Forelimb muscle (tissue), 1 donor: ENCODE results near the gene CASZ1. TPM values are rescaled to one million over a fixed set of nuclear protein-coding genes. Genes with fewer than 3 reads are reported as not detected.

Experiments used
- DNase-seq: peaks from one replicate; pipeline ENCODE4 v3.0.0-alpha.2; 2013; ENCODE audit warnings: low read depth
- polyA plus RNA-seq: library from polyadenylated mRNA; unstranded; fragments of 120-200 nt; gene quantifications from one replicate; pipeline ENCODE4 v1.2.1, GENCODE V29; 2013; ENCODE audit not compliant: insufficient read length

The CASZ1 gene
- polyA plus RNA-seq, 1 donor = 59.0 TPM

DNA sequence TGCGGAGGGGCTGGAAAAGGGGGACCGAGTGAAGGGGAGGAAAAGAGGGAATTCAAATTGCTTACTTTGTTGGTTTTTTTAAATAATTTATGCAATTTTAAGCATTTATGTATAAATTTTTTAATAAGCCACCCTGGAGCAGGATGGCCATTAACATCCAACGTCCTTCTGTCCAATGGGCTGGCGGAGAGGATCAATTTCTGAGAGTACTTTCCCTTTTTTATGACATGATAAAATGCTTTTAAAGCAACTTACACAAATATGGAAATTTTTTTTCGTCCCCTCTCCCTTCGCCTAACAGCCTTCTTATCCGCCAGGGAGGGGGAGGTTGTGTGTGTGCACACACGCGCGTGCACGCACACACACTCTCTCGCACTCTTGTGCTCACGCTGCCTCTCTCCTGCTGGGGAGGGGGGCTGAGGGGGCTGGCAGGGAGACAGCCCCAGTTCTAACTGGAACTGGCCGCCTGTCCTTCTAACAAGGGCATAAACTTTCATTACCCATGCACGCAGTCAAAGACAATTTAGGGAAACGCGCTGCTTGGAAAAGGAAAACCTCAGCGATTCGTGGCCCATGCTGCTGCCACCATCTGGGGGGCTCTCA lies 123.2 kb downstream of the CASZ1 start:
- DNase-seq = no peak

DNA sequence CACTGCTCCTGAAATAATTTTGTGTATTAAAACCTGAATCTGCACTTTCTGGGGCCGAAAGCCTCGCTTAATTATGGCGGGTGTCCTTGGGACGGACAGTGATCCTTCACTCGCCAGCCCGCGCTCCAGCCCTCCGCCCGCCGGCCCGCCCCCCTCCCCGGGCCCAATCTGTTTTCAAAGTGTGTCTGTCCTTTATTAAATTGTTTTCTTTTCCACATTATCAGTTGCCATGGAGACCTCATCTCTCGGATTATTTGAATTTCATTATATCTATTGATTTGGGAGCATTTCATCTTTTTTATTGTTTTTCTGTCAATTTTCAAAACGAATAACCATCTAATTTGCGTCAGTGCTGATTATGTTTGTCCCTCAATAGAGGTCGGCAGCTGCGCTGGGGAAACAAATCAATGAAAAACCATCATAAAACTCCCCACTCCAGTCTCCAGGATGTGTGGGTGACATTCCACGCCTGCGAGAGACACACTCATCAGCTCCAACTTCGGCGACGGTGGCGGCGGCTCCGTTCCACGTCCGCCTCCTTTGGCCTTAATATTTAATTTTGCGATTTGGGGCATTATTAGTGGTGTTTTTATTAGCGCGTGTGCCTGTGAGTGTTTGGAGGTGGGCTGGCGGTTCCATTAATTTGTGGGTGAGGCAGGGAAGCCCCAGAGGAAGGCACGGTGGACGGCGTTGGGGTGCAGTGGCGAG lies 123.9 kb downstream of the CASZ1 start:
- no peak for DNase-seq

DNA sequence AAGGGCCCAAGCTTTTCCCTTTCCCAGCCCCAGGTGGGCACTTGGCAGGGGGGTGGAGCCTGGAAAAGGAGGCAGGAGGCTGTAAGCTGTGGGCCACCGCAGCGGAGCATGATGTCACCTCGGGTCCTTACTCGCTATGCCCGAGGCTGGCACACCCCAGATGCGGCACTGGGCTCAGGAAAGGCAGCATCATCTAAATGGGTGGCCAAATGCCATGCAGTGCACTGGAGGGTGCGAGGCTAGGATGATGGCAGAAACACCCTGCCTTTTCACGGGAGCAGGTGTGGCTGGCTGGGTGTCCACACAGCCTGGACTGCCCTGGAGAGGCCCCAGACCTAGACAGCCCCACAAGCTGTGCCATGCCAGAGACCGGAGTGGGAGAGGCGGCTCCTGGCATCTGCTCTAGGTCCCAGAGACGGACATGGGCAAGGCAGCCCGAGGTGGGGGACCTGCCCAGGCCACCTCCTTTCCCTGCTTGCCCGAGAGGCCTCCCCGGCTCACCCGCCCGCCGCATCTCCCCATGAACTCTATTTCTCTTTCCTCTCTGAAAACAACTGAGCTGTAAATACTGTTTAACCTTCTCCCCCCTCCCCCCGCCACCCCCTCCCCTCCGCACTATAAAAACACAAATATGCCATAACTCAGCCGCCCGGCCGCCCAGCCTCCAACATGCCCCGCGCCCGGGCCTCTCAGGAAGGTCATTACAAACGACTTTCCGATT lies 124.7 kb downstream of the CASZ1 start:
- DNase-seq = no peak

DNA sequence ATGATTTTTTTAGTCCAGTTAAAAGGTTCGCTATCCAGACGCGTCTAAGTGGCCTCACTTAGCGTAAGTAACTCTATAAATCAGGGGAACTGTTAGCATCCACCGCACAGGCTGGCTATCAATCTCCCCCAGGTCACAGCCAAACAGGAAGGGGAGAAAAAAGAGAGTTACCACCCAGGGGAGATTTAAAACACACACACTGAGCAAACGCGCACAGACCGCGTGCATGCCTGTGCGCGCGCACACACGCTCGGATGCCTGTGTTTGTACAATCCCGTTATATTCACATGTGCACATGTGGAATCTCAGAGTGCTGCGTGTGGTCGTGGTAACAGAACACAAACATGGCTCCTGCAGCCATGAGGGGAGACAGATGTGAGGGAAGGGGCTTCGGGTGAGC lies 125.4 kb downstream of the CASZ1 start:
- DNase-seq = no peak

DNA sequence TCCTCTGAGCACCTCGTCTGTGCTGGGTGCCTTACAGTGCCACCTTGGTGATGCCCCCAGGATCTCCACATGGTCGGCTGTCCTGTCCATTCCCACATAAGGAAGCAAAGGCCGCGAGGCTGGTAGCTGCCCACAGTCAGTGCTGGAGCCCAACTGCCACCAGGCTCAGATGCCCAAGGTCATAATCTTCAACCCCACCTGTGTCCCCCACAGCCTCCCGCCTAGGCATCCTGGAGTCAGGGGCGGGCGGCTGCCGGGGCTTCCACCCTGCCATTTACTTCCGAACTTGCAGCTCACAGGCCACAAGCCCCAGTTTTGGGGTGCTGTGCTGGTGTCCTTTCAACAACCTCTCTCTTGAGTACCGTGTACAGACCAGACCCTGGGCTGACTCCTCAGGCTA lies 126.3 kb downstream of the CASZ1 start:
- no peak for DNase-seq

DNA sequence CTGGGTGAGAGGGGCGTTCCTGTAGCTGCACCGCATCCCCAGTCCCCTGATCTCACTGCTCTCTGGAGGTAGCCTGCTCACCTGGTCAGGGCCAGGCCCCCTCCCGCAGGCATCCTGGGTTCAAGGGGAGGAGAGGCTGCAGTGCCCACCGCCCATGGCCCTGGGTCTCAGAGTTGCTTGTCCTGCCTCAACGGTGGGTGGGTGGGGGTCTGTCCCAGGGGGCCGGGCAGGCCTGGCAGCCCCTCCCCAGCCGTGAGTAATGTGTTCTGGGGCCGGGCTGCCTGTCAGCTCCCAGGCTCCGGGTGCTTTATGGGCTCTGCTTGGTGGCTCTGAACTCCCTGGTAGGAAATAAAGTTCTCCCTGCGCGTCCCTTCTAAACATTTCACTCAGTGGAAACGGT lies 126.9 kb downstream of the CASZ1 start:
- DNase-seq = no peak

DNA sequence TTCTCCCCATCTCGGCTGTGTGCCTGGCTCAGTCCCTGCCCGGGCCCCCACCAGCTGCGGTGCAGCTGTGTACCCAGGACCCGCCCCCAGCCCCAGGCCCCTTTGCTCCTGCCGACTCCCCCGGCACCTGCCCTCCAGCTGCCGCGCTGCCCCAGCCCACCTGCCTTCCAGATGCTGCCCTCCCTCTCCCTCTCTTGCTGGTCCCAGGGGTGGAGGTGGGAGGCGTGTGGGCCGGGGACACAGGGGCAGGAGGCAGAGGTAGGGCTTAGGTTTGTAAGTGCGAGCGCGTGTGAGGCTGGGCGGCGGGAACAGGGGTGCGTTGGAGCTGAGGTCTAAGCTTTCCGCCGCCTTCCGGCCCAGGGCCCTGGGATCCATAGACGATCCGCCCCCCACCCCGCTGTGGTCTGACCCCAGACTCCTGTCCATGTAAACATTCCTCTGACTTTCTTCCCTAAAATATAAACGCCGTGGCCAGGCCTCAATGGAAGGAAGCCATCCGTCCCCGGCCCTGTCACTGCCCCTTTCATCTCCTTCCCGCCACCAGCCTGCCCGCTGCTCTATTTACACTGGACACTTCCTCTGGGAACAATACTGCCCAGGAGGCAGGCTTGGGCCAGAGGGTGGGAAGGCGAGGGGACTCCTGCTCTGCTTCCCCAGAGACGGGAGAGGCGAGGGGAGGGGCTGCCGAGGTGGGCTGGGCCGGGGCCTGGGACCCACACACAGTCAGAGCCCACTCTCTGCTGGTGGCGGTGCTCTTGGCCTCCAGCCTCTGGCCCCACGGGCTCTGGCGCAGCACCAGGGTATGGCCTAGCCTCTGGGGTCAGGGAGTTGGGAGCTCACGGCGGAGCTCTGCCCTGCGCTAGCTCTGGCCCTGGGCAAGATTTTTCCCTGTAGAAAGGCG lies 128.3 kb downstream of the CASZ1 start:
- no peak for DNase-seq

DNA sequence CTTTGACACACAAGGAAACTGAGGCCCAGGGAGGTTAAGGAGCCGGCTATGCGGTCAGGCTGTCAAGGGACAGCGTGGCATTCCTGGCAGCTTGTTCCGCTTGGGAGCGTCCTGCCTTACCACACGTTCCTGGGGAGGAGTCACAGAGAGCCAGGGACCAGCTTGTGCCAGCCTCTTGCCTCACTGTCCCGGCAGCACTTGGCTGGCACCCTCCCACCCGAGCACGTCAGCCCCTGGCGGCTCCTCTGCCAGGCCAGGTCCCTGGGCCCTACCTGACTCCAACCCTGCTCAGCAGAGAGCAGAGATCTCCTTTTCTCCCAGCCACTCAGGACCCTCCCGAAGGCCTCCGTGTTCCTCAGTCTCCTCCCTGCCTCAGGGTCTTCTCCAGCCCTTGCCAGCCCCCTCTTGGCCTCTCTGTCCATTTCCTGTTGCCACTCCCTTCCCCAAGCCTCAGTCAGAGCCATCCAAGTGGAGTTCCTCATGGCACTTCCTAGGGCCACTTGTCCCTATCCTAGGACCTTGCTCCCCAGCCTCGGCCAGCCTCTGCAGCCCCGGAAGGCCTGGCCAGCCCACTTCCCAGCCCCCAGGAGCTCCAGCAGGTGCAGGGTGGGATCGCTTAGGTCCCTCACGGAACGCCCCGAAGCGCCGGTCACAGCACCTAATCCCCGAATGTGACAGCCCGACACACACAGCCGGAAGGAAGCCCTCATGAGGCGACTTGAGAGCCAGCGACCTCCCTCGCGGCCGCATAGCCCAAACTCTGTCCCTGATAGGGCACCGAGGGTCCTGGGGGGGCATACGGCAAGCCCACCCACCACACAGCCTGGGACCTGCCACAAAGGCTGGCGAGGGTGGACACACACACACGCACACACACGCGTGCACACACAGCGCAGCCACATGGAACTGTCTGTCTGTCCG lies 130.3 kb downstream of the CASZ1 start:
- DNase-seq = no peak

DNA sequence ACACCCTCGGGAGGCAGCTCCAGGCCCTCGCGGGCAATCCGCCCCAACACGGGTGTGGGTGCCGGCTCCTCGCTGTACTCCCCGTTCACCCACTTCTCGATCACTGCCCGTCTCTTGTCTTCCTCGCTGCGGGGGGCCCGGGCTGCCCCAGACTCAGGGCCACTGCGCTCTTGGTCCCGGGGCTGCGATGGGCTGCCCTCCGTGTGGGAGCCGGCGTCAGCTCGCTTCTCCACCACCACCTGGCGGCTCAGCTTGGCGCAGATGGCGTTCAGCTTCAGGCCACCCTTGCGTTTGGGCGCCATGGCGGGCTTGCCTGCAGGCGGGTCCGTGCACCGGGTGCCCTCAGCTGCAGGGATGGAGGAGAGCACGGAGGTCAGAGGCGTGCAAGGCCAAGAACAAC lies 131.2 kb downstream of the CASZ1 start:
- DNase-seq = no peak

DNA sequence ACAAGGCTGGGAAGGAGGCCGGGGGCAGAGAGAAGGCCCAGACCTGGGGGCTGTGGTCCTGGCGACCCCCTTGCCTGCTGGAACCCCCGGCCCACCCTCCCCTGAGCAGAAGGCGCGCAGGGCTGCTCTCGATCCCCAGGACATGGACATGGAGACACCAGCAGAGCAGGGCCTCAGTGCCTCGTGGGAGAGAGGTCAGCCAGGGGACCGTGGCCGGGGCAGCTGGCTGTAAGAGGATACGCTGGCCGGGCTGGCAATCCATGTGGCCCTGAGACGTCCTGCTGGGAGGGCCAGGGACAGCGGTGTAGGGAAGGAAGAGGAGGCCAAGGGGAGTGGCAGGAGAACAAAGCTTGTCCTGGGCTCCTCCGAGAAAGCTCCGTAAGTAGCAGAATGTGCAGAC lies 132.2 kb downstream of the CASZ1 start:
- no peak for DNase-seq

DNA sequence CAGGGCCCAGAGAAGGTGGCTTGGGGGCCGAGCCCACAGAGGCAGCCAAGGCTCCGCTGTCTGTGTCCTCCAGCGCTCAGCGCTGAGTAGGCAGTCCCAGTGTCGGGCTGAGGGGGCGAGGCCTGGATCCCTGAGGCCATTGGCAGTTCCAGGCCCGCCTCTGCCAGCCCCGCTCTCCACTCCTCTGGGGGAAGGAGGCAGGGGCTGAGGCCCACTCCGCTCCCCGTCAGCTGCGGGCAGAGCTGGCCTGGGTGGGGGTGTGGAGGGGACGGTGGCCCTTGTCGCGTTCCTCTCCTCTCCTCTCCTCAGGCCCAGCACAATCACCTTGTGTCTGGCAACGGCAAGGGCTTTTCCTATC lies 132.8 kb downstream of the CASZ1 start:
- no peak for DNase-seq

DNA sequence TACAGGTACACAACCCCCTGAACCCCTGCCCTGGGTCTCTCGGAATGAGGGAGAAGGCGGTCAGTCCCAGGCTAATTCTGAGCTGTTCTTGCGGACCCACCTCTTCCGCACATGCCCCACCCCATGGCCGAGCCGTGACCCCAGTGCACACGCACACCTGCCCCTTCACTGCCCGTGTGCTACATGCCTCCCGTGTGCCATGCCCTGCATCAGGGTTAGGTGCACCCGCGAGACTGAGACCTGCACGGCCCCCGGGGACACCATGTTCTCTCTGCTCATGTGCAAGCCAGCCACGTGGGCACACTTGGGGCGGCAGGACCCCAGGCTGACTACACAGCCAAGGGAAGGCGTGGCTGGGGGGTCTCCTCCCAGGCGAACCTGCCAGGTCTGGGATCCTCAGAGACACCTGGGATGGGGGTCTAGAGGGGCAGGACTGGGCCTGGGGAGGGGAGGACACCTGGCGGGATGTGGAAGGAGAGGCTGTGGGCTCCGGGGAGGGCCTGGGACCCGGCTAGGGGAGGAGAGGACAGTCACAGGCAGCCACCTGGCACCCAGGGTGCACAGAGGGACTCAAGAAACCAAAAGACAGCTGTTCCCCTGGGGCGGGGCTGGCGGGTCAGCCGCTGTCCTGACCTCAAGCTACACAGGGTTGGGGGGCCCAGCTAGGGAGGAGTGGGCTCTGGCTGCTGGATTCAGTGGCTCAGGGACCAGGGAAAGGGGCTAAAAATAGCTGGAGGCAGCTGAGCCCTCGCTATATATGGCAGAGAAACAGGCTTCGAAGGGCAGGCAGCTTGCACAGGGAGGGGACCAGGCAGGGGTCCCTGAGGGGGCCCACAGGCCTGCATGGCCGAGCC lies 133.4 kb downstream of the CASZ1 start:
- no peak for DNase-seq

DNA sequence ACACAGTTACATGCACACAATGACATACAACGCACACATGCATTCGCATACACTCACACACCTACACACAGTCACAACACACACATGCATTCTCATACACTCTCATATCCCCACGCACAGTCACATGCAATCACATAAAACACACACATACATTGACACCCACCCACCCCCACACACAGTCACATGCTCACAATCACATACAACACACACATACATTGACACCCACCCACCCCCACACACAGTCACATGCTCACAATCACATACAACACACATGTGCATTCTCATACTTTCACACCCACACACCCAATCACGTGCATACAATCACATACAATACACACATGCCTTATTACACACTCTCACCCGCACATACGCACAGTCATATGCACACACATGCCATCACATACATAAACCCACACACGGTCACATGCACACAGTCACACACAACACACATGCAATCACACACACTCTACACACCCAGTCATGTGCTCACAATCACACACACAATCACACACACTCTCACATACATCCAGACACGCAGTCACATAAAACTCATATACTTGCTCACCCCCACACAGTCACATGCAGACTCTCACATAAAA lies 134.3 kb downstream of the CASZ1 start:
- no peak for DNase-seq

DNA sequence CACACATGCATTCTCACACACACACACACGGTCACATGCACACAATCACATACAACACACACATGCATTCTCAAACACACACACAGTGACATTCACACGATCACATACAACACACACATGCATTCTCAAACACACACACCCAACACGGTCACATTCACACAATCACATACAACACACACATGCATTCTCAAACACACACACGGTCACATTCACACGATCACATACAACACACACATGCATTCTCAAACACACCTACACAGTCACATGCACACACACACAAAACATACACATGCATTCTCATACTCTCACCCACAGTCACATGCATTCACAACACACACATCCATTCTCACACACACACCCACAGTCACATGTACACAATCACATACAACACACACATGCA lies 135.0 kb downstream of the CASZ1 start:
- DNase-seq = no peak

DNA sequence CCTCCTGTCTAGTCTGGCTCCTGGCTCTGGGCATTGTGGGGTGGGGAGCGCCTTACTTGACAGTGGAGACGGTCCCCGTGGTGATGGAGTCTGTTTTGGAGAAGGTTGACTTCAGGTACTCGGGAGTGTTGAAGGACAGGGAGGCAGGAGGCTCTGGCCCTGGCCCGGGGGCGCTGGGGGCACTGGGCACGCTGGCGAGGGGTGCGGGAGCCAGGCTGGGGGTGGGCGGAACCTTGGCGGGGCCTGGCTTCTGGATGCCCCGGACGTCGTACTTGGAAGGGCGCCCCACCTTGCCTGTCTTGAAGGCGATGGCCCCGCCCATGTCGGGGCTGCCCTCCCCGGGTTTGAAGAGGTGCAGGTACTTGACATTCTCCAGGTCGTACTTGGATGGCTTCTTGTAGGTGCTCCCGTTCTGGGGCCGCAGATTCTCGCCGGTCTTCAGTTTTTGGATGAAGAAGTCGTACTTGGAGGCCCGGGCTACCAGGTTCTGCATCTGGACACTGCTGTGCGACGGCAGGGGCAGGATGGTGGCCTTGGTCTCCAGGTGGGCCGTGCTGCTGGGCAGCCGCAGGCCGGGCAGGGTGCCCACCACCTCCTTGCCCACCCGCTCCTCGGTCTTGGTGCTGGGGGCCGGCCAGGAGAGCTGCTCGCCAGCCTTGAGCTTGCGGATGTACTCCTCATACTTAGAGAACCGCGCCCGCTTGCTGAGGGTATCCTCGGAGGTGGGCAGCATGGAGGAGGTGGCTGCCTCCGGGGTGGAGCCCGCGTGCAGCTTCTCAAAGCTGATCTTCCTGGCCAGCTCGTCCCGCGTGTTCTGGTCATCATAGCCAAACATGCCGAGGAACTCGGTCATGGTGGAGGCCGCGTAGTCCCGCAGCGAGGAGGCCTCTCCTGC lies 136.6 kb downstream of the CASZ1 start:
- DNase-seq = no peak

DNA sequence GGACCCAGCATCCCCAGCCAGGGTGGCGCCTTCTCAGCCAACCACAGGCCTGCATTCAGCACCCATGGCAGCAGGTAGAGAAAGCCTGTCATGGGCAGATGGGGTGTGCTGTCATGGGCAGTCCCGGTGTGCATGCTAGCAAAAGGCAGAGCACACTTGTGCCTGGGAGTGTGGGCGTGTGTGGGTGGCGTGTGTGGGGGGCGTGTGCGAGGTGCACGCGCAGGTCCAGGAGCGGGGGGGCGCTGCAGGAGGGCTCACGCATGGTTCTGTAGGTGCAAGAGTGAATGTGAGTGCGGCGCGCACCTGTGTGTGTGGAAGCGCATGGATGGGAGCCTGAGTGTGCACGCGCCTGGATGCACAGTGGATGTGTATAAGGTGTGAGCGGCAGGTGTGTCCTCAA lies 137.2 kb downstream of the CASZ1 start:
- no peak for DNase-seq

DNA sequence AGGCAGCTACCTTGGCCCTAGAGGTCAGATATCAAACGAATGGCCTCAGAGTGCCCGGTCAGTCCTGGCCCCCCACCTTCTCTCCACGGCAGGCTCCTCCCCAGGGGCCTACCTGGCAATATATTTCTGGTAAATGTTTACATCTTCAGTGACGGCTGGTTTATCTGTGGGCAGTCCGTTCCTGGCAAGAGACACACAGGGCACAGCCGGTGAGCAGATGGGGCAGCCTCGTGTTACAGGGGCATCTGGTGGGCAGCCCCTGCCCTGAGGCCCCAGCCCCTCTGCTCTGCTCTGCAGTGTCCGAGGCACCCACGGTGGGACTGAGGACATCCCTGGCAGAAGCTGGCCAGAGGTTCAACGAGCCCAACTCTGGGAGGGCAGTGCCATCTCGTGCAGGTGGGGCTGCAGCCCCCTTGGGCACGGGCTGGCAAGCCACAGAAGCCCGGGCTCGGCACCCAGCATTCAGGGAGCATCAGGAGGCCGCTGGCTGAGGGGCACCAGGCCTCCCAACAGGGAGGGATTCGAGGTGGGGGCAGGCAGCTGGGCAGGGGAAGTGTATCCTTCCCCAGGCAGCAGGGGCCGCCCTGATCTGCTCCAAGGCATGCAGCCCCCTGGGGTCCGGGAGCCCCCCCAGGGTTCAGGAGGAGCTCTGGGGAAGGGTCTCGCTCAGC lies 137.9 kb downstream of the CASZ1 start:
- no peak for DNase-seq
